HepG2 (cell line): ENCODE measurements around the gene HOXA11.

Experiments used
- CEBPZ ChIP-seq: IDR thresholded peaks from 2 replicates; pipeline ENCODE4 v1.6.1; 2012; ENCODE audit warnings: low read length, improper control_type of control experiment
- KLF16 ChIP-seq, 2 experiments: sonication (generic) in 1 of 2; formaldehyde crosslinking in 1 of 2; IDR thresholded peaks; 2 replicates each; pipeline versions ENCODE4 v1.6.1 to v1.8.0; 2016 to 2023; ENCODE audit warnings: missing genetic modification reagents in 2 of 2, missing compliant biosample characterization in 1 of 2
- MAX ChIP-seq: IDR thresholded peaks from 2 replicates; pipeline ENCODE4 v1.6.1; 2012; ENCODE audit warnings: inconsistent platforms
- POLR2AphosphoS2 ChIP-seq: IDR thresholded peaks from 2 replicates; pipeline ENCODE4 v1.6.1; 2011; ENCODE audit warnings: low read depth, low read length, improper control_type of control experiment
- RXRA ChIP-seq: sonication (generic); formaldehyde crosslinking; IDR thresholded peaks from 2 replicates; pipeline ENCODE4 v1.5.1; 2020; ENCODE audit warnings: missing genetic modification reagents
- STAG1 ChIP-seq: sonication (generic); formaldehyde crosslinking; IDR thresholded peaks from 2 replicates; pipeline ENCODE4 v1.4.0; 2020; ENCODE audit warnings: missing genetic modification reagents
- TEF ChIP-seq: sonication (generic); formaldehyde crosslinking; IDR thresholded peaks from 2 replicates; pipeline ENCODE4 v1.5.0; 2020; ENCODE audit warnings: missing genetic modification reagents
- ZNF230 ChIP-seq: sonication (generic); formaldehyde crosslinking; IDR thresholded peaks from 2 replicates; pipeline ENCODE4 v1.4.0; 2020; ENCODE audit warnings: mild to moderate bottlenecking, missing genetic modification reagents
- ZNF691 ChIP-seq: sonication (generic); formaldehyde crosslinking; IDR thresholded peaks from 2 replicates; pipeline ENCODE4 v1.4.0; 2020; ENCODE audit warnings: missing genetic modification reagents, low read depth, mild to moderate bottlenecking, borderline replicate concordance

GRCh38 chr7:27182285-27182841, 2.7 kb downstream of the HOXA11 start:
- TF ChIP-seq POLR2AphosphoS2 (no peak), MAX (no peak), STAG1 (CRISPR knock-in tag) (no peak), KLF16 (CRISPR knock-in tag; IDR thresholded peaks at IDR 0.05) (no peak), ZNF230 (no peak), ZNF691 (no peak), CEBPZ (no peak), TEF (CRISPR knock-in tag) (no peak), RXRA (no peak)
